Naive thymus-derived CD8-positive, alpha-beta T cell (primary cell): Measurements from ENCODE around the gene SEC14L1. TPM values are rescaled to one million over a fixed set of nuclear protein-coding genes. Genes with fewer than 3 reads are reported as not detected.
"Not testable (repeated sequence)": the region's sequence is repeated elsewhere in the genome, so short reads cannot be mapped to it uniquely, and the experiment has no call there.

Source experiments
- ATAC-seq, 2 donors: fragments of 150-1000 bp; cut with Tn5 transposase in 1 of 2; sonication (Bioruptor Pico), chemical (Tn5 transposase) in 1 of 2; 1 replicate in 1 of 2; 2 replicates in 1 of 2; pipeline ENCODE4 v1.10.0; 2021; ENCODE audit warnings: mild to moderate bottlenecking in 2 of 2, moderate library complexity in 2 of 2
- POLR2A ChIA-PET: fragments of 350-600 bp; sonication (Branson Sonifier 250); formaldehyde crosslinking; loops from one replicate; lab custom pipeline; 2021; ENCODE audit warnings: antibody characterized with exemption; lab: Charles Lee
- DNase-seq, 10 donors: peaks; one replicate each; pipeline versions ENCODE4 v3.0.0 to v3.0.0-alpha.2; 2020 to 2022
- H3K27ac Mint-ChIP-seq, 10 donors: one replicate each; pipeline ENCODE4 v1.8.0; 2020 to 2022; ENCODE audit warnings: mild to moderate bottlenecking in 10 of 10, mixed read lengths in 10 of 10, moderate library complexity in 4 of 10, inconsistent platforms in 1 of 10
- H3K27me3 Mint-ChIP-seq, 5 donors: one replicate each; pipeline ENCODE4 v1.8.0; 2021 to 2022; ENCODE audit warnings: mixed read lengths in 5 of 5
- H3K36me3 Mint-ChIP-seq, 3 donors: one replicate each; pipeline ENCODE4 v1.8.0; 2020 to 2022; ENCODE audit warnings: mixed read lengths in 3 of 3, mild to moderate bottlenecking in 2 of 3, inconsistent platforms in 1 of 3
- H3K4me1 Mint-ChIP-seq, 4 donors: one replicate each; pipeline ENCODE4 v1.8.0; 2021 to 2022; ENCODE audit warnings: mixed read lengths in 4 of 4
- H3K4me3 Mint-ChIP-seq, 10 donors: one replicate each; pipeline ENCODE4 v1.8.0; 2020 to 2022; ENCODE audit warnings: mild to moderate bottlenecking in 10 of 10, mixed read lengths in 10 of 10, moderate library complexity in 6 of 10, inconsistent platforms in 1 of 10
- H3K9me3 Mint-ChIP-seq, 9 donors: one replicate each; pipeline ENCODE4 v1.8.0; 2020 to 2022; ENCODE audit warnings: mixed read lengths in 9 of 9, mild to moderate bottlenecking in 3 of 9, inconsistent platforms in 1 of 9, moderate library complexity in 1 of 9
- polyA plus RNA-seq, 3 donors: library from polyadenylated mRNA; unstranded; fragments of 300-500 nt; fragmentation: Illumina TruSeq; gene quantifications; one replicate each; pipeline ENCODE4 v1.2.3, GENCODE V29; 2021
- total RNA-seq, 8 experiments: library from RNA in 2 of 8; stranded (reverse) in 2 of 8; gene quantifications; one replicate each; pipeline ENCODE4 v1.2.3 and lab custom pipeline; 2021 to 2026

Gene SEC14L1
- total and polyA plus RNA-seq, 5 experiments from 2014 or later, result 7.7 to 32.9 (median 9.5) TPM

DNA sequence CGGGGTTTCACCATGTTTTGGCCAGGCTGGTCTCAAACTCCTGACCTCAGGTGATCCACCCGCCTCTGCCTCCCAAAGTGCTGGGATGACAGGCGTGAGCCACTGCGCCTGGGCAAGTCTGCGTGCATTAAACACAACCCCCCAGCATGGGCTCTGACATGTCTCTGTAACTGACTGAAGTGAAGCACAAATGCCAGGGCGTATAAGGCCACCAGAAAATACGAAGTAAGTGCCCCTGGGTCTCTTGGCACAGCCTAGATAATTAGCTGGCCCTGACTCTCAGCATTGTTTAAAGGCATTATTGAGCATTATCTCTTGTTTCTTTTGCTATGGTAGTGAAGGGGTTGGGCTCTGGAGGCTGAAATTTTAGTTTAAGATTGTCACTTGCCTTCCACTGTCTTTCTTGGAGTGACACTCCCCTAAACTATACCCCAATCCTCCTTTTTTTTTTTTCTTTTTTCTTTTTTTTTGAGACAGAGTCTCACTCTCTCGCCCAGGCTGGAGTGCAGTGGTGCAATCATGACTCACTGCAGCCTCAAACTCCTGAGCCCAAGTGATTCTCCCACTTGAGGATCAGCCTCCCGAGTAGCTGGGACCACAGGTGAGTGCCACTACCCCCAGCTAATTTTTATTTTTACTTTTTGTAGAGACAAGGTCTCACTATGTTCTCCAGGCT lies 8.2 kb upstream of the SEC14L1 start:
- DNase-seq (no peak), ATAC-seq (no peak)
- peak overlapping the region in 1 of 10 donors; percentile 67 for H3K27ac Mint-ChIP-seq
- peaks cover 0 to 3% (median 0%) of the 10 kb centered on the region in 9 donors for H3K9me3 Mint-ChIP-seq
- POLR2A ChIA-PET, result interaction anchor here (4.9 kb wide), 1 partner anchor 8 kb away, joined by 48 read pairs; the partner anchor contains the start of gene SEC14L1
- no peaks in the 10 kb centered on the region for H3K36me3 Mint-ChIP-seq
- H3K4me3 Mint-ChIP-seq, result no peak overlapping the region
- H3K27me3 Mint-ChIP-seq, result no peaks in the 10 kb centered on the region
- peaks cover 15 to 35% (median 31%) of the 10 kb centered on the region in 4 donors for H3K4me1 Mint-ChIP-seq

DNA sequence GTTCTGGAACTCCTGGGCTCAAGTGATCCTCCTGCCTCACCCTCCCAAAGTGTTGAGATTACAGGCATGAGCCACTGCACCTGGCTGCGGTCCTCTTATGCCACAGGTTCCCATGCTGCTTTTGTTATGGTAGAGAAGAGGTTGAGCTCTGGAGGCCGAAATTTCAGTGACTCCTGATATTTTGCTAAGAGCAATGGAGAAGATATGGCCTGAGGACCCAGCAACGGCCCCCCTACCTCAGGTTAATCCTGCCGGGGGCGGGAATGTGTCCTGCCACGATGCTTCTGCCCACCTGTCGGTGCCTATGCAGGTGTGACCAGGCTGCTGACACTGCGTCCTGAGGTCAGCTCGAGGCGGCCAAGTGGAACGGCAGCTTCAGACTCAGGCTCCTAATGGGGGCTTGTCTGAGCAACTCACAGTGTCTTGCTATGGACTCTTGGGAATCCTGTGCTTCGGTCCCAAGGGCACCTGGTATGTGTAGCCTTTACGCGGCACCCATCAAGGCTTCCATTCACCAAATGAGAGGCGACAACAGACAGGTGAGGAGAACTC lies 7.6 kb upstream of the SEC14L1 start:
- Mint-ChIP-seq H3K36me3 (no peaks in the 10 kb centered on the region), H3K9me3 (peaks cover 0 to 6% (median 2%) of the 10 kb centered on the region in 9 donors), H3K4me1 (peaks cover 13 to 35% (median 31%) of the 10 kb centered on the region in 4 donors), H3K27ac (peak overlapping the region in 1 of 10 donors; percentile 70), H3K4me3 (peak overlapping the region in 1 of 10 donors; percentile 45), H3K27me3 (no peaks in the 10 kb centered on the region)
- POLR2A ChIA-PET, result no interaction called here
- ATAC-seq (no peak), DNase-seq (no peak)

DNA sequence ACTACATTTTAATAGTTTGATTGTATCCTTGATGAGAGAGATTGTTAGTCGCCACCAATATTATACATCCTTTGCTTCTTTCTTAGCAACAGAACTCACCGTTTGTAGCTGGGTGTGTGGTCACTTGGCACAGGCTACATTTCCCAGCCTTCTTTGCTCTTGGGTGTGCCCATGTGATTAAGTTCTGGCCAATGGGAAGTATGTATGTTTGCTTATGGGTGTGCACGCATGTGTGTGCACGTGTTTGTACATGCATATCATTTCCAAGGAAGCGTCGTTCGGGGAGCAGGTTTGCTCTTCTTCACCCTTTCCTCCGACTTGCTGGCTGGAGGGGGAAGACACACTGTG lies 4.4 kb upstream of the SEC14L1 start:
- POLR2A ChIA-PET, result no interaction called here
- Mint-ChIP-seq H3K4me1 (peaks cover 7 to 33% (median 25%) of the 10 kb centered on the region in 4 donors), H3K27ac (peak overlapping the region in 6 of 10 donors; percentile 3 to 88 (median 33)), H3K9me3 (peaks cover 0 to 6% (median 4%) of the 10 kb centered on the region in 9 donors), H3K4me3 (peak overlapping the region in 1 of 10 donors; percentile 12), H3K27me3 (no peaks in the 10 kb centered on the region), H3K36me3 (no peaks in the 10 kb centered on the region)
- no peak for DNase-seq
- ATAC-seq, result no peak

DNA sequence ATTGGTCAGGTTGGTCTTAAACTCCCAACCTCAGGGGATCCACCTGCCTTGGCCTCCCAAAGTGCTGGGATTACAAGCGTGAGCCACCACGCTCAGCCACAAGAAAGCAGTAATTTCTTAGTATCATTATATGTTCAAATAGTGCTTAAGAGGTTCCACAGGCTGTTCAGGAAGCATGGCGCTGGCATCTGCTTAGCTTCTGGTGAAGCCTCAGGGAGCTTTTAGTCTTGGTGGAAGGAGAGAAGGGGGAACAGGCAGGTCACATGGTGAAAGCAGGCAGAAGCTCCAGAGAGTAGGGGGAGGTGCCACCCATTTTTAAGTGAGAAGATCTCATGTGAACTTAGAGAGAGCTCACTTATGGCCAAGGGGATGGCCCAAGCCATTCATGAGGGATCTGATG lies 3.7 kb upstream of the SEC14L1 start:
- H3K9me3 Mint-ChIP-seq, result peaks cover 0 to 6% (median 4%) of the 10 kb centered on the region in 9 donors
- H3K4me1 Mint-ChIP-seq, result peaks cover 10 to 39% (median 32%) of the 10 kb centered on the region in 4 donors
- ATAC-seq, result no peak
- H3K27ac Mint-ChIP-seq, result peak overlapping the region in 2 of 10 donors; percentile 30 to 43
- no peak for DNase-seq
- H3K36me3 Mint-ChIP-seq, result no peaks in the 10 kb centered on the region
- H3K4me3 Mint-ChIP-seq, result peak overlapping the region in 3 of 10 donors; percentile 30 to 54 (median 32)
- POLR2A ChIA-PET, result no interaction called here
- H3K27me3 Mint-ChIP-seq, result no peaks in the 10 kb centered on the region

DNA sequence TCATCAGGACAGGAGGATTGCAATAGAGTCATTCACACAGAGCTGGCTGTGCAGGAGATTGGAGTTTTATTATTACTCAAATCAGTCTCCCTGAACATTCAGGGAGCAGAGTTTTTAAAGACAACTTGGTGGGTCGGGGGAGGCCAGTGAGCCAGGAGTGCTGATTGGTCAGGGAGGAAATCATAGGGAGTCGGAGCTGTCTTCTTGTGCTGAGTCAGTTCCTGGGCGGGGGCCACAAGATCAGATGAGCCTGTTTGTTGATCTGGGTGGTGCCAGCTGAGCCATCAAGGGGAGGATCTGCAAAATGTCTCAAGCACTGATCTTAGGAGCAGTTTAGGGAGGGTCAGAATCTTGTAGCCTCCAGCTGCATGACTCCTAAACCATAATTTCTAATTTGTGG lies 2.9 kb upstream of the SEC14L1 start:
- H3K27me3 Mint-ChIP-seq, H3K36me3 Mint-ChIP-seq, H3K9me3 Mint-ChIP-seq, ATAC-seq: not testable (repeated sequence)
- DNase-seq, result peak in 3 of 10 donors; percentile 6 to 21 (median 12)
- POLR2A ChIA-PET, result interaction anchor here (0.6 to 0.7 kb wide), 2 partner anchors 13 to 42 kb away, joined by 3 to 5 read pairs; no protein-coding TSS in a partner anchor
- Mint-ChIP-seq H3K4me1 (peaks cover 14 to 47% (median 39%) of the 10 kb centered on the region in 4 donors), H3K4me3 (peak overlapping the region in 9 of 10 donors; percentile 17 to 69 (median 48)), H3K27ac (peak overlapping the region; percentile 25 to 93 (median 78))

DNA sequence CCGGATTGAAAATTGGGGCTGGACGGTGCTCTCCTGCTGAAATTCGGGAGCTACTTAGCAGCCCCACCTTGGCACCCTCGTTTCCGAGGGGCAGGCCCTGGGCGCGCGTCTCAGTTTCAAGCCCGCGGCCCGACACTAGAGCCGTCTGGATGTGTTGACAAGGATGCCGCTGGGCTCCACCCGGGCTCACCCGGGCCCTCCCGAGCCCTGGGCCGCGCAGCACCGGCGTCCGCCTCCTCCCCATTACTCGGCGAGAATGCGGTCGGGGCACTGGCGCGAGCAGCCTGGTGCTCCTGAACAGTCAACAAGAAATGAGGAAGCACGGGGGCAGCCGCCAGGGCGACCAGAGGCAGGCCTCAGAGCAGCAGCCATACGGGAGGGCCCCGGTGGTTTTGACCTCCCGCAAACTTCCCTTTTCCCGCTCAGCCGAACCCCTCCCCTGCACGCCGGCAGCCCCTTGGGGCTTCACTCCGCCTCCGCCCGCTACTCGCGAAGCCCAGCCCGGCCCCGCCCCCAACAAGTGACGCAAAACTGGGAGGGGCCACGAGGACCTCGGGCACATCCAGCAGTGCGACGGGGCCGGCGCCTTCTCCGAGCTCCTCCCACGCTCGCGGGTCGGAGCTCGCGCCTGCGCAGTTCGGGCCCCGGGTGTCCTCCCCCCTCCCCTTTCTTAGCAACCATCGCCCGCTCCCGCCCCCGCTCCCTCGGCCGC lies 447 bp upstream of the SEC14L1 start:
- peaks cover 0 to 22% (median 3%) of the 10 kb centered on the region in 3 donors for H3K36me3 Mint-ChIP-seq
- peak; percentile 86 to 87 for ATAC-seq
- POLR2A ChIA-PET, result interaction anchor here (0.5 to 4.0 kb wide), 30 partner anchors 11 to 818 kb away, joined by 3 to 48 read pairs (median 5); partner anchors contain the start of genes MFSD11 and TNRC6C

DNA sequence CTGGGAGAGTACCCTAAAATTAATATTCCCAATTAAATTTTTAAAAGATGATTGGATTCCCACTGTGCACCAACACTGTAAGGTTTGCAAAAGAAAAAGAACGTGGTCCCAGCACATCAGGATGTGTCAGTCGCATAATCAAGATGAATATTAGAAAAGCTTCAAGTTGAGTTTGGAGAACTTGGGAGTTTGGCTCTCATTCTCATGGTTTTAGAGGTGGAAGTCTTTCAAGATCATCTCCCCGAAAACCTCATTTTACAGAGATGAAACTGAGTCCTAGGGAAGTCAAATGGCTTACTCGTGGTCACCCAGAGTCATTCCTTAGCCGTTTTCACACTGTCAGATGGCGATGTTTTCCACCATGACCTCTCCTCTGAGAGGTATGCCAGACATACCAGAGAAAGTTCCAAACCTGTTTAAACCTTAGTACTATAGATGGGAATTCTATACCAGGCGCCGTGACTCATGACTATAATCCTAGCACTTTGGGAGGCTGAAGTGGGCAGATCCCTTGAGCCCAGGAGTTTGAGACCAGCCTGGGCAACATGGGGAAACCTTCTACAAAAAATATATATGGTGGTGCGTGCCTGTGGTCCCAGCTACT lies 1.2 kb downstream of the SEC14L1 start:
- H3K4me1 Mint-ChIP-seq, result peaks cover 24 to 79% (median 57%) of the 10 kb centered on the region in 4 donors
- ATAC-seq (no peak), DNase-seq (peak in 1 of 10 donors; percentile 15)
- peak overlapping the region; percentile 79 to 97 (median 94) for H3K27ac Mint-ChIP-seq
- no peaks in the 10 kb centered on the region for H3K27me3 Mint-ChIP-seq
- H3K9me3 Mint-ChIP-seq, result peaks cover 0 to 6% (median 2%) of the 10 kb centered on the region in 9 donors
- POLR2A ChIA-PET, result interaction anchor here (0.7 to 4.0 kb wide), 5 partner anchors 12 to 1198 kb away, joined by 3 to 48 read pairs (median 19); no protein-coding TSS in a partner anchor
- peaks cover 0 to 32% (median 8%) of the 10 kb centered on the region in 3 donors for H3K36me3 Mint-ChIP-seq
- H3K4me3 Mint-ChIP-seq, result peak overlapping the region; percentile 84 to 92 (median 90)

More for the DNA sequence above, 447 bp upstream of the SEC14L1 start:
- peak overlapping the region; percentile 69 to 90 (median 83) for H3K4me3 Mint-ChIP-seq
- H3K27me3 Mint-ChIP-seq, result no peaks in the 10 kb centered on the region
- DNase-seq, result peak; percentile 98 to 100 (median 100)
- H3K27ac Mint-ChIP-seq, result peak overlapping the region; percentile 77 to 96 (median 94)
- H3K9me3 Mint-ChIP-seq, result peaks cover 0 to 6% (median 4%) of the 10 kb centered on the region in 9 donors
- peaks cover 17 to 69% (median 51%) of the 10 kb centered on the region in 4 donors for H3K4me1 Mint-ChIP-seq

DNA sequence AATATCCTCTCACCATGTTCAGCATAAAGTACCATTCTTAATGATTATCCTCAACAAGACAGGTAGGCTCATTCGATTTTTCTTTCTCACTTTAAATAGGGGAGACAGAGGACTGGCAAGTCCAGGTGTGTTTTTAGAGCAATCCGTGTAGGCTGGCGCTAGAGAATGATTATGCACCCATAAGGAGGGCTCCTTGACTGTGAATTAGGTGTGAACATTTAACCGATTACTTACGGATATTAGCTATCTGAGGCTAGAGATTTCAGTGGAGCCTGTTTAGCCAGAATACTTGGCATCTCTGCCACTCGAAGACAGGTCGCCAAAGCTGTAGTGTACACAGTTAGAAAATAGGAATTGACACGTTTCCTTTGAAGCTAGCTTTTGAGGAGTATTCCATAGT lies 1.9 kb downstream of the SEC14L1 start:
- peak overlapping the region in 9 of 10 donors; percentile 12 to 92 (median 90) for H3K4me3 Mint-ChIP-seq

DNA sequence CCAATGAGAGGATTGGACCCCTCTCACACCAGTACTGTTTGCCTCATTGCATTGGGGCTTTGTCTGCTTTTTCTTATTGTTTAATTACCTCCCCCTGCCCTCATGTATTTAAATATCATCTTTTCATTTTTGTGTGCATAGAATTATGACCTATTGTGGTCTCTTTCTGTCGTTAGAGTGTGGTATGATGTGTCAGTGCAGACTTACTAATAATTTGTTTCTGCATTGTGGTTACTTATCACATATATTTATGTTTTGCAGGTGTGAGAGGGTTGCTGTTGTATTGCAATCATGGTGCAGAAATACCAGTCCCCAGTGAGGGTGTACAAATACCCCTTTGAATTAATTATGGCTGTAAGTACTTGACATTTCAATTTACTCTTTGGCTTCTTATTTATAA lies 2.5 kb downstream of the SEC14L1 start:
- DNase-seq (no peak), ATAC-seq (no peak)
- POLR2A ChIA-PET, result no interaction called here
- Mint-ChIP-seq H3K9me3 (peaks cover 0 to 2% (median 0%) of the 10 kb centered on the region in 9 donors), H3K4me3 (peak overlapping the region in 2 of 10 donors; percentile 8 to 44), H3K27me3 (no peaks in the 10 kb centered on the region), H3K4me1 (peaks cover 22 to 76% (median 54%) of the 10 kb centered on the region in 4 donors), H3K36me3 (peaks cover 0 to 43% (median 14%) of the 10 kb centered on the region in 3 donors), H3K27ac (peak overlapping the region in 4 of 10 donors; percentile 24 to 95 (median 84))

More for the DNA sequence above, 1.9 kb downstream of the SEC14L1 start:
- Mint-ChIP-seq H3K36me3 (peaks cover 0 to 39% (median 14%) of the 10 kb centered on the region in 3 donors), H3K27ac (peak overlapping the region; percentile 27 to 95 (median 84)), H3K9me3 (peaks cover 0 to 4% (median 2%) of the 10 kb centered on the region in 9 donors), H3K4me1 (peaks cover 24 to 79% (median 59%) of the 10 kb centered on the region in 4 donors), H3K27me3 (no peaks in the 10 kb centered on the region)
- no peak for DNase-seq
- POLR2A ChIA-PET, result interaction anchor here (0.7 to 3.9 kb wide), 2 partner anchors 54 to 416 kb away, joined by 5 to 37 read pairs; partner anchors contain the start of genes JMJD6 and METTL23
- ATAC-seq, result no peak

DNA sequence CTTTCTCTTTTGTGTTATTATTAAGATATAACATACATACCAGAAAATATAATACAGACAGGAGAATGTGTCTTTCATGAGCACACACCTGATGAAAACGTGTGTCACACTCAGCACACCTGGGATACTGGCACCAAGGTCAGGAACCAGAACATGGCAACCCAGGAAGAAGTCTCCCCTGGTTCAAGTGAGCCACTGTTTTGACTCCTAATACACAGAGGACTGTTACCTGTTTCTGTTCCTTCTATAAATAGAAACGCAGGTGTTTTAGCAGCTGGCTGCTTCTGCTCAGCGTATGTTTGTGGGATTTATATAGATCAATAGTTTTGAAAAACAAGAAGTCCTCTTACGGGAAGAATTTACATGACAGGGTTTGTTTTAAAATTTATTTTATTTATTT lies 3.5 kb downstream of the SEC14L1 start:
- Mint-ChIP-seq H3K9me3 (no peaks in the 10 kb centered on the region), H3K4me1 (peaks cover 28 to 69% (median 61%) of the 10 kb centered on the region in 4 donors), H3K27ac (peak overlapping the region in 6 of 10 donors; percentile 5 to 84 (median 38)), H3K36me3 (peaks cover 7 to 52% (median 14%) of the 10 kb centered on the region in 3 donors), H3K4me3 (peak overlapping the region in 1 of 10 donors; percentile 19), H3K27me3 (no peaks in the 10 kb centered on the region)
- POLR2A ChIA-PET, result interaction anchor here (0.6 kb wide), 1 partner anchor 65 kb away, joined by 4 read pairs; no protein-coding TSS in a partner anchor
- DNase-seq (no peak), ATAC-seq (no peak)

DNA sequence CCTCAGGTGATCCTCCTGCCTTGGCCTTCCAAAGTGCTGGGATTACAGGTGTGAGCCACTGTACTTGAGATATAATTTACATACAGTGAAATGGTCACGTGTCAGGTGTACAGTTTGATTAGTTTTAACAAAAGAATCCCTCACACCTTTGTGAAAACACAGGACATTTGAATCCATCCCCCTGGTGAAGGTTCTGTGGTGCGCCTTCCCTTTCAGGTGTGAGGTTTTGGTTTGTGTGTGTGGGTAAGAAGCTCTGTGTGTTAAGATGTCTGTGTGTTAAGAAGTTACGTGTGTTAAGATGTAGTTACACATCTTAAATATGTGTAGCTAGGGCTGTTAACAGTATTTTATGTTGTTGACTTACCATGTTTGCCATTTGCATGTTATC lies 4.4 kb downstream of the SEC14L1 start:
- POLR2A ChIA-PET, result no interaction called here
- ATAC-seq, result no peak
- Mint-ChIP-seq H3K36me3 (peaks cover 7 to 57% (median 14%) of the 10 kb centered on the region in 3 donors), H3K9me3 (no peaks in the 10 kb centered on the region), H3K4me1 (peaks cover 29 to 66% (median 60%) of the 10 kb centered on the region in 4 donors), H3K27ac (peak overlapping the region in 9 of 10 donors; percentile 32 to 91 (median 69)), H3K4me3 (peak overlapping the region in 4 of 10 donors; percentile 33 to 62 (median 46)), H3K27me3 (no peaks in the 10 kb centered on the region)
- no peak for DNase-seq
